HepG2 (cell line): ENCODE measurements around the gene UGGT1. TPM values are rescaled to one million over a fixed set of nuclear protein-coding genes. Genes with fewer than 3 reads are reported as not detected.

Source experiments
- BATF2 ChIP-seq: sonication (generic); formaldehyde crosslinking; IDR thresholded peaks from 2 replicates; pipeline ENCODE4 v1.8.0; 2022; ENCODE audit warnings: mild to moderate bottlenecking, missing genetic modification reagents, moderate library complexity
- CHCHD3 ChIP-seq: sonication (generic); formaldehyde crosslinking; IDR thresholded peaks from 2 replicates; pipeline ENCODE4 v1.8.0; 2022; ENCODE audit warnings: mild to moderate bottlenecking, missing genetic modification reagents, moderate library complexity
- ELF1 ChIP-seq: sonication (generic); formaldehyde crosslinking; IDR thresholded peaks from 2 replicates; pipeline ENCODE4 v1.4.0; 2020; ENCODE audit warnings: missing genetic modification reagents
- FLYWCH1 ChIP-seq: sonication (generic); formaldehyde crosslinking; IDR thresholded peaks from 2 replicates; pipeline ENCODE4 v1.8.1; 2023; ENCODE audit warnings: mild to moderate bottlenecking, missing genetic modification reagents
- KLF16 ChIP-seq, 2 experiments: sonication (generic) in 1 of 2; formaldehyde crosslinking in 1 of 2; IDR thresholded peaks; 2 replicates each; pipeline versions ENCODE4 v1.6.1 to v1.8.0; 2016 to 2023; ENCODE audit warnings: missing genetic modification reagents in 2 of 2, missing compliant biosample characterization in 1 of 2
- MIER2 ChIP-seq: IDR thresholded peaks from 2 replicates; pipeline ENCODE4 v1.6.1; 2016; ENCODE audit warnings: missing biosample characterization, missing genetic modification reagents
- NFE2 ChIP-seq: sonication (generic); formaldehyde crosslinking; IDR thresholded peaks from 2 replicates; pipeline ENCODE4 v1.4.0; 2020; ENCODE audit warnings: missing genetic modification reagents
- NR2F1 ChIP-seq, 2 experiments: fragments of 450-650 bp in 1 of 2; formaldehyde crosslinking in 1 of 2; IDR thresholded peaks; 2 replicates each; pipeline versions ENCODE4 v1.5.0 to v1.6.1; 2016 to 2020; ENCODE audit warnings: mild to moderate bottlenecking in 1 of 2, missing compliant biosample characterization in 1 of 2, missing genetic modification reagents in 1 of 2, moderate library complexity in 1 of 2
- TGIF2 ChIP-seq: IDR thresholded peaks from 2 replicates; pipeline ENCODE4 v1.6.1; 2016; ENCODE audit warnings: control low read depth, missing compliant biosample characterization
- ZNF235 ChIP-seq: sonication (generic); formaldehyde crosslinking; IDR thresholded peaks from 2 replicates; pipeline ENCODE4 v1.8.1; 2023; ENCODE audit warnings: mild to moderate bottlenecking, missing genetic modification reagents, borderline replicate concordance
- ZNF430 ChIP-seq: sonication (generic); formaldehyde crosslinking; IDR thresholded peaks from 2 replicates; pipeline ENCODE4 v1.9.0; 2021; ENCODE audit warnings: mild to moderate bottlenecking, missing genetic modification reagents
- ZNF605 ChIP-seq: sonication (generic); formaldehyde crosslinking; IDR thresholded peaks from 2 replicates; pipeline ENCODE4 v1.8.0; 2022; ENCODE audit warnings: mild to moderate bottlenecking, missing genetic modification reagents
- ZNF720 ChIP-seq: sonication (generic); formaldehyde crosslinking; IDR thresholded peaks from 2 replicates; pipeline ENCODE4 v1.4.0; 2020; ENCODE audit warnings: missing genetic modification reagents
- ZNF777 ChIP-seq: sonication (generic); formaldehyde crosslinking; IDR thresholded peaks from 2 replicates; pipeline ENCODE4 v1.4.0; 2020; ENCODE audit warnings: missing genetic modification reagents
- polyA plus RNA-seq, 8 experiments: library from polyadenylated mRNA; depleted of rRNA in 3 of 8; stranded (reverse) in 7 of 8; unstranded in 1 of 8; fragments of >200 nt; fragmentation: Illumina TruSeq in 4 of 8; extraction: Trizol in 4 of 8; gene quantifications; 2 replicates each; pipeline versions ENCODE4 v1.2.1 to v1.2.3, GENCODE V29; 2011 to 2016; ENCODE audit warnings: low read depth in 4 of 8, missing spikeins in 1 of 8, mixed read lengths in 1 of 8; ENCODE audit not compliant: insufficient read depth in 1 of 8
- total RNA-seq, 5 experiments: library from RNA; depleted of rRNA; stranded (reverse); fragments of >200 nt; fragmentation: Illumina TruSeq; extraction: Trizol; gene quantifications; 2 replicates each; pipeline ENCODE4 v1.2.3, GENCODE V29; 2016; ENCODE audit warnings: low read depth in 1 of 5
- TF ChIP-seq, protein P1 (sequence below): sonication (generic); formaldehyde crosslinking; IDR thresholded peaks from 2 replicates; pipeline ENCODE4 v1.8.0; 2022; ENCODE audit warnings: mild to moderate bottlenecking, missing genetic modification reagents, borderline replicate concordance
- TF ChIP-seq, protein P2 (sequence below), 2 experiments: sonication (generic) in 1 of 2; formaldehyde crosslinking in 1 of 2; IDR thresholded peaks; 2 replicates each; pipeline versions ENCODE4 v1.5.1 to v1.6.1; 2011 to 2020; ENCODE audit warnings: borderline replicate concordance in 1 of 2, low read depth in 1 of 2, low read length in 1 of 2, mild to moderate bottlenecking in 1 of 2, missing genetic modification reagents in 1 of 2, moderate library complexity in 1 of 2
- TF ChIP-seq, protein P3 (sequence below): sonication (generic); formaldehyde crosslinking; IDR thresholded peaks from 2 replicates; pipeline ENCODE4 v1.4.0; 2020; ENCODE audit warnings: missing genetic modification reagents

UGGT1 gene
- total and polyA plus RNA-seq, 2 of the 13 experiments (the other 11 are each of a cell fraction or from before 2014, with no cell fraction given), result 35.8 to 83.2 TPM

GRCh38 chr2:128178650-128179460 is 87.9 kb downstream of the UGGT1 start (continued):
- TF ChIP-seq ZNF605 (CRISPR knock-in tag) (no peak), CHCHD3 (CRISPR knock-in tag) (no peak), BATF2 (CRISPR knock-in tag) (no peak), KLF16 (CRISPR knock-in tag; IDR thresholded peaks at IDR 0.05) (peak in 1 of 2 experiments; percentile 56; a peak in 2 of 4 replicates), ELF1 (CRISPR knock-in tag) (0 out of 2 replicates have a peak, but pooled peaks have one; percentile 31), ZNF430 (peak; percentile 72; the same call in 1 of the 2 replicates), ZNF235 (CRISPR knock-in tag) (no peak), MIER2 (CRISPR knock-in tag) (peak; percentile 63), ZNF720 (CRISPR knock-in tag) (0 out of 2 replicates have a peak, but pooled peaks have one; percentile 38), TGIF2 (CRISPR knock-in tag) (peak; percentile 93), NR2F1 (CRISPR knock-in tag; IDR thresholded peaks at IDR 0.05) (peak; percentile 35 to 50; a peak in 2 of 4 replicates), ZNF777 (no peak), FLYWCH1 (CRISPR knock-in tag) (no peak), NFE2 (no peak)
- TF ChIP-seq, protein P1, sequence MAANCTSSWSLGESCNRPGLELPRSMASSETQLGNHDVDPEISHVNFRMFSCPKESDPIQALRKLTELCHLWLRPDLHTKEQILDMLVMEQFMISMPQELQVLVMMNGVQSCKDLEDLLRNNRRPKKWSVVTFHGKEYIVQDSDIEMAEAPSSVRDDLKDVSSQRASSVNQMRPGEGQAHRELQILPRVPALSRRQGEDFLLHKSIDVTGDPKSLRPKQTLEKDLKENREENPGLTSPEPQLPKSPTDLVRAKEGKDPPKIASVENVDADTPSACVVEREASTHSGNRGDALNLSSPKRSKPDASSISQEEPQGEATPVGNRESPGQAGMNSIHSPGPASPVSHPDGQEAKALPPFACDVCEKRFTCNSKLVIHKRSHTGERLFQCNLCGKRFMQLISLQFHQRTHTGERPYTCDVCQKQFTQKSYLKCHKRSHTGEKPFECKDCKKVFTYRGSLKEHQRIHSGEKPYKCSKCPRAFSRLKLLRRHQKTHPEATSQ (CRISPR knock-in tag), result no peak
- TF ChIP-seq, protein P2, sequence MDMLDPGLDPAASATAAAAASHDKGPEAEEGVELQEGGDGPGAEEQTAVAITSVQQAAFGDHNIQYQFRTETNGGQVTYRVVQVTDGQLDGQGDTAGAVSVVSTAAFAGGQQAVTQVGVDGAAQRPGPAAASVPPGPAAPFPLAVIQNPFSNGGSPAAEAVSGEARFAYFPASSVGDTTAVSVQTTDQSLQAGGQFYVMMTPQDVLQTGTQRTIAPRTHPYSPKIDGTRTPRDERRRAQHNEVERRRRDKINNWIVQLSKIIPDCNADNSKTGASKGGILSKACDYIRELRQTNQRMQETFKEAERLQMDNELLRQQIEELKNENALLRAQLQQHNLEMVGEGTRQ (IDR thresholded peaks at IDR 0.05; ENCODE audit: low read depth, low read length), result peak; percentile 60
- TF ChIP-seq, protein P2 (CRISPR knock-in tag; IDR thresholded peaks at IDR 0.05; ENCODE audit: borderline replicate concordance), result peak; percentile 79; the same call in 1 of the 2 replicates
- TF ChIP-seq, protein P3, sequence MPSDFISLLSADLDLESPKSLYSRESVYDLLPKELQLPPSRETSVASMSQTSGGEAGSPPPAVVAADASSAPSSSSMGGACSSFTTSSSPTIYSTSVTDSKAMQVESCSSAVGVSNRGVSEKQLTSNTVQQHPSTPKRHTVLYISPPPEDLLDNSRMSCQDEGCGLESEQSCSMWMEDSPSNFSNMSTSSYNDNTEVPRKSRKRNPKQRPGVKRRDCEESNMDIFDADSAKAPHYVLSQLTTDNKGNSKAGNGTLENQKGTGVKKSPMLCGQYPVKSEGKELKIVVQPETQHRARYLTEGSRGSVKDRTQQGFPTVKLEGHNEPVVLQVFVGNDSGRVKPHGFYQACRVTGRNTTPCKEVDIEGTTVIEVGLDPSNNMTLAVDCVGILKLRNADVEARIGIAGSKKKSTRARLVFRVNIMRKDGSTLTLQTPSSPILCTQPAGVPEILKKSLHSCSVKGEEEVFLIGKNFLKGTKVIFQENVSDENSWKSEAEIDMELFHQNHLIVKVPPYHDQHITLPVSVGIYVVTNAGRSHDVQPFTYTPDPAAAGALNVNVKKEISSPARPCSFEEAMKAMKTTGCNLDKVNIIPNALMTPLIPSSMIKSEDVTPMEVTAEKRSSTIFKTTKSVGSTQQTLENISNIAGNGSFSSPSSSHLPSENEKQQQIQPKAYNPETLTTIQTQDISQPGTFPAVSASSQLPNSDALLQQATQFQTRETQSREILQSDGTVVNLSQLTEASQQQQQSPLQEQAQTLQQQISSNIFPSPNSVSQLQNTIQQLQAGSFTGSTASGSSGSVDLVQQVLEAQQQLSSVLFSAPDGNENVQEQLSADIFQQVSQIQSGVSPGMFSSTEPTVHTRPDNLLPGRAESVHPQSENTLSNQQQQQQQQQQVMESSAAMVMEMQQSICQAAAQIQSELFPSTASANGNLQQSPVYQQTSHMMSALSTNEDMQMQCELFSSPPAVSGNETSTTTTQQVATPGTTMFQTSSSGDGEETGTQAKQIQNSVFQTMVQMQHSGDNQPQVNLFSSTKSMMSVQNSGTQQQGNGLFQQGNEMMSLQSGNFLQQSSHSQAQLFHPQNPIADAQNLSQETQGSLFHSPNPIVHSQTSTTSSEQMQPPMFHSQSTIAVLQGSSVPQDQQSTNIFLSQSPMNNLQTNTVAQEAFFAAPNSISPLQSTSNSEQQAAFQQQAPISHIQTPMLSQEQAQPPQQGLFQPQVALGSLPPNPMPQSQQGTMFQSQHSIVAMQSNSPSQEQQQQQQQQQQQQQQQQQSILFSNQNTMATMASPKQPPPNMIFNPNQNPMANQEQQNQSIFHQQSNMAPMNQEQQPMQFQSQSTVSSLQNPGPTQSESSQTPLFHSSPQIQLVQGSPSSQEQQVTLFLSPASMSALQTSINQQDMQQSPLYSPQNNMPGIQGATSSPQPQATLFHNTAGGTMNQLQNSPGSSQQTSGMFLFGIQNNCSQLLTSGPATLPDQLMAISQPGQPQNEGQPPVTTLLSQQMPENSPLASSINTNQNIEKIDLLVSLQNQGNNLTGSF (CRISPR knock-in tag), result no peak
